ENCODE results near the gene FAM76A. TPM values are rescaled to one million over a fixed set of nuclear protein-coding genes. Genes with fewer than 3 reads are reported as not detected.
A peak's percentile ranks its signal among the peaks of the same experiment; 100 is the strongest.

The FAM76A gene
- total RNA-seq, 1 donor, result 21.1 TPM

DNA sequence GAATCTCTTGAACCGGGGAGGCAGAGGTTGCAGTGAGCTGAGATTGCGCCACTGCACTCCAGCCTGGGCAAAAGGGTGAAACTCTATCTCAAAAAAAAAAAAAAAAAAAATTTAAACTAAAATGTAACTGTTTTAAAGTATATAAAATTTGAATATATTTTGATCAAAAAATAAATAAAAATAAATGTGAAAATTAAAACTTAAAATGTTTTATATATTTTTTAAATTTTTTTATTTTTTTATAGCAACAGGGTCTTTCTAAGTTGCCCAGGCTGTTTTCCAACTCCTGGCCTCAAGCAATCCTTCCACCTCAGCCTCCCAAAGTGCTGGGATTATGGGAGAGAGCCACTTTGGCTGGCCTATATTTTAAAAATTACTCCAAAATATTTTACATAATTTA, 15.2 kb upstream of the FAM76A start:
- TF ChIP-seq, protein P1, sequence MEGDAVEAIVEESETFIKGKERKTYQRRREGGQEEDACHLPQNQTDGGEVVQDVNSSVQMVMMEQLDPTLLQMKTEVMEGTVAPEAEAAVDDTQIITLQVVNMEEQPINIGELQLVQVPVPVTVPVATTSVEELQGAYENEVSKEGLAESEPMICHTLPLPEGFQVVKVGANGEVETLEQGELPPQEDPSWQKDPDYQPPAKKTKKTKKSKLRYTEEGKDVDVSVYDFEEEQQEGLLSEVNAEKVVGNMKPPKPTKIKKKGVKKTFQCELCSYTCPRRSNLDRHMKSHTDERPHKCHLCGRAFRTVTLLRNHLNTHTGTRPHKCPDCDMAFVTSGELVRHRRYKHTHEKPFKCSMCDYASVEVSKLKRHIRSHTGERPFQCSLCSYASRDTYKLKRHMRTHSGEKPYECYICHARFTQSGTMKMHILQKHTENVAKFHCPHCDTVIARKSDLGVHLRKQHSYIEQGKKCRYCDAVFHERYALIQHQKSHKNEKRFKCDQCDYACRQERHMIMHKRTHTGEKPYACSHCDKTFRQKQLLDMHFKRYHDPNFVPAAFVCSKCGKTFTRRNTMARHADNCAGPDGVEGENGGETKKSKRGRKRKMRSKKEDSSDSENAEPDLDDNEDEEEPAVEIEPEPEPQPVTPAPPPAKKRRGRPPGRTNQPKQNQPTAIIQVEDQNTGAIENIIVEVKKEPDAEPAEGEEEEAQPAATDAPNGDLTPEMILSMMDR (IDR thresholded peaks at IDR 0.05; ENCODE audit: insufficient read depth, low read length), result no peak

DNA sequence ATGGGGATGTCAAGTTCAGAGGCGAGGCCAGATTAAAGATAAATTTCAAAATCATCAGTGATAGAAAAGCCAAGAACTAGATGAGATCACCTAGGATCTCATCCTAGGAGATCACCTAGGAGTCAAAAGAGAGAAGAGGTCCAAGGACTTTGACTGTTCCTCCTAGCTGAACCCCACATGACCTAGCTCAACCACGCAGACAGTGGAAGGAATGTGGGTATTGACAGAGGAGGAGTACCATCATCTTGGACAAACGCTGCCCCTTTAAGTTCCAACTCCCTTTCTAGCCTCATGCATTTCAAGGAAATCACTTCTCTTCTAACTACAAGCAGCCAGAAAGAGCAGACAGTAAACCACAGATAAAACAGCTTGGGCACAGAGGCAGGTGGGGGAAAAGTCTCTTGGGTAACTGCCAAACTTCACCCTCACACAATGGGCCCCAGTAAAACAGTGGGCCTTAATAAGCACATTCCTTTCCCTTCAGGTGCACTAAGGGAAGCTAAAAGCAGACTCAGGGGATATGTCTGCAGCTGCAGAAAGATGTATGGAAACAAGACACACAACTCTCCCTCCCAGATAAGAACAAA, 12.5 kb upstream of the FAM76A start:
- TF ChIP-seq, protein P1 (IDR thresholded peaks at IDR 0.05; ENCODE audit: insufficient read depth, low read length), result no peak
- no peak for DNase-seq (ENCODE audit: low read depth)
- H3K4me3 ChIP-seq (ENCODE audit: low read depth, low read length), result no peak overlapping the region

More for the DNA sequence above, 15.2 kb upstream of the FAM76A start:
- no peak overlapping the region for H3K4me3 ChIP-seq (ENCODE audit: low read depth, low read length)
- DNase-seq (ENCODE audit: low read depth), result no peak

DNA sequence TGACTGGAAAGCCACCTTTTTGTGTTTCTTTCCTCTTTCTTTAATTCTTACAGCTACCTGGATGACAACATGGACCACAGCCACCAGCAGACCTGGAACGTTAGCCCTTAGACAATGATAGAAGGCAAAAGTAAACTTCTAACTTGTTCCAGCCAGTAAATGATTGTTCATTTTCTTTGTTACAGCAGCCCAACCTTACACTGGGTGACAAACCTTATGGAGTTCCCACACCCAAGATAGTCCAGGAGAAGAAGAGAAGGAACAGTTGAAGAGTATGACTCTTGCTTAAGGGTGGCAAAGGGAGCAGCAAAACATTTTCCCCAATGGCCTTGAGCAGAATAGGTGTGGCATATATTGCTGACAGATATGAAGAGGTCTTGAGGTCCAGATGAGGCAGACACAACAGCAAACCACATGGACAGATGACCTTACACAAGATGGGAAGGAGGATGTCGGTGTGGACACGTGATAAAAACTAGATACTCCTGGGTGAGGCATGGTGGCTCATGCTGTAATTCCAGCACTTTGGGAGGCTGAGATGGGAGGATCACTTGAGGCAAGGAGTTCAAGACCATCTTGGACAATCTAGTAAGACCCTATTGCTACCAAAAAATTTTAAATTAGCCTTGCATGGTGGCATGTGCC, 11.8 kb upstream of the FAM76A start:
- no peak for DNase-seq (ENCODE audit: low read depth)
- TF ChIP-seq, protein P1 (IDR thresholded peaks at IDR 0.05; ENCODE audit: insufficient read depth, low read length), result no peak
- H3K4me3 ChIP-seq (ENCODE audit: low read depth, low read length), result no peak overlapping the region

DNA sequence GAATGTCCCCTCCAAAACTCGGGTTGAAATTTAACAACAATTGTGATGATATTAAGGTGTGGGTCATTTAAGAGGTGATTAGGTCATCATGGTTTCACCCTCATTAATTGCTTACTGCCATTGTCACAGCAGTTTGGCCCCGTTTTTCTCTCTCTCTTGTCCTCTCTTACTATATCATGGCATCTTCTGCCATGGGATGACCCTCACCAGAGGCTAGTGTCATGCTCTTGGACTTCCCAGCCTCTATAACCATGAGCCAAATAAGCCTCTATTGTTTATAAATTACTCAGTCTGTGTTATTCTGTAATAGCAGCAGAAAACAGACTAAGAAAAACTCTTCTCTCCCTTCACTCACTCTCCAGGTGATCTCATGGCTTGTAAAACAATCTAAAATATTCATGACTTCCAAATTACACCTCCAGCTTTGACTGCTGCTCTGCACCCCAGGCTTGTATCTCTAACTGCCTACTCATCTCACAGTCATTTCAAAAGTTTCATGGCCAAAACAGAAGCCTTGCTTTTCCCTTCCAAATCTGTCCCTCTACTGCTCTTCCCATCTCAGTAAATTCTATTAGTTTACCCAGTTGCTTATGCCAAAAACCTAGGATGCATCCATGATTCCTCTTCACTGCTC, 9.4 kb upstream of the FAM76A start:
- TF ChIP-seq, protein P1 (IDR thresholded peaks at IDR 0.05; ENCODE audit: insufficient read depth, low read length), result no peak
- no peak for DNase-seq (ENCODE audit: low read depth)
- H3K4me3 ChIP-seq (ENCODE audit: low read depth, low read length), result no peak overlapping the region

DNA sequence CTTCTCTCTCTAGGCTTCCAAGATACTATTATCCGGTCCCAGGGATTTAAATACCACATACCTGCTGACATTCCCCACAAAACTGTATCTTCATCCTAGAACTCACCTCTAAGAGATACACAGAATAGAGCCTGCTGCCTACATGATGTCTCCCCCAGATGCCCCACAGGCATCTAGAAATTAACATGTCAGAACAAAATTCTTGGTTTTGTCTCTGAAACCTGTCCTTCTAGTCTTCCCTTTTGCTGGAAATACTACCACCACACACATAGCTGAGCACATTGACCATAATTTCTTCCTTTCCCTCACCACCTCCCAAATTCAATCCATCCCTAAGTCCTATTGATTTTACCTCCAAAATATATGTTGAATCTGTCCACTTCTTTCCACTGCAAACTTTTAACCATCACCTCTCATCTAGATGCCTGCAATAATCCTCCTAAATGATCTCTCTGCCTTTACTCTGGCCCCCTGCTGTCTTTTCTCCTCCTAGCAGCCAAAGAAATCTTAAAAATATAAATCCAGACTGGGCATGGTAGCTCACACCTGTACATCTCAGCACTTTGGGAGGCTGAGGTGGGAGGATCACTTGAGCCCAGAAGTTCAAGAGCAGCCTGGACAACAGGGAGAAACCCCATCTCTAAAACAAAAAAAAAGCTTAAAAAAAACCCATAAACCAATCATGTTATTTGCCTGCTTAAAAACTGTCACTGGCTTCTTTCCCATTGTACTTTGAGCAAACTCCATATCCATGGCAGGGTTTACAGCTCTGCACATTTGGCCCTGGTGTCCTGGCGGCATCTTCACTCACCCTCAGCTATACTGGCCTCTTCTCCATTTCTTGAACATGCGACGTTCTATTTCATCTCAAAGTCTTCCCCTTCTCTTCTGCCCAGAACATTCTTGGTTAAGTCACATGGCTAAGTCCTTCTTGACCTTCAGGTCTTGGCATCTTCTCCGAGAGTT, 6.2 kb upstream of the FAM76A start:
- DNase-seq (ENCODE audit: low read depth), result peak; percentile 20
- no peak overlapping the region for H3K4me3 ChIP-seq (ENCODE audit: low read depth, low read length)
- TF ChIP-seq, protein P1 (IDR thresholded peaks at IDR 0.05; ENCODE audit: insufficient read depth, low read length), result peak; percentile 59

DNA sequence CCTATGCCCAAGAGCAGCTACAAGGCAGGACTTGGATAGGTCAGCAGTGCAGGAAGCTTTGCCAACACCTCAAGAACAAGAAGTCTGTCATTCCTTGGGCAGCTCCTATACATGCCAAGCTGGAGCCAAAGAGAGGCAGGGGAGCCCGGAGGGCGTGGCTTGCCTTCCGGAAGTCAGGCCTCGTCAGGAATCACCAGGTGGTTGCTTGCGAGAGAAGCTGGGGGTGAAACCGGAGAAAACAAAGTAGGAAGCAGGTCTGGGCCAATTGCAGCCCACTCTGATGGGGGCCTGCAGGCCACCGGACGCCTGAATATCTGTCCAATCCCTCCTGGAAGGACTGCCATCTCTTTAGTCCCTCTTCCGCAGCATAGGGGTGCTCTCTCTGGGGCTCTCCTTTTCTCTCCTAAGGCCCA, 794 bp upstream of the FAM76A start:
- peak overlapping the region; percentile 54 for H3K4me3 ChIP-seq (ENCODE audit: low read depth, low read length)
- TF ChIP-seq, protein P1 (IDR thresholded peaks at IDR 0.05; ENCODE audit: insufficient read depth, low read length), result no peak
- DNase-seq (ENCODE audit: low read depth), result peak; percentile 15
